GM21737 (cell line): ENCODE results near the gene STING1.

Experiments used
- ATAC-seq: cut with Tn5 transposase; IDR thresholded peaks from one replicate; pipeline ENCODE4 v1.9.1; 2021; ENCODE audit warnings: mild to moderate bottlenecking, moderate library complexity; ENCODE audit not compliant: unreplicated experiment

STING1 gene

DNA sequence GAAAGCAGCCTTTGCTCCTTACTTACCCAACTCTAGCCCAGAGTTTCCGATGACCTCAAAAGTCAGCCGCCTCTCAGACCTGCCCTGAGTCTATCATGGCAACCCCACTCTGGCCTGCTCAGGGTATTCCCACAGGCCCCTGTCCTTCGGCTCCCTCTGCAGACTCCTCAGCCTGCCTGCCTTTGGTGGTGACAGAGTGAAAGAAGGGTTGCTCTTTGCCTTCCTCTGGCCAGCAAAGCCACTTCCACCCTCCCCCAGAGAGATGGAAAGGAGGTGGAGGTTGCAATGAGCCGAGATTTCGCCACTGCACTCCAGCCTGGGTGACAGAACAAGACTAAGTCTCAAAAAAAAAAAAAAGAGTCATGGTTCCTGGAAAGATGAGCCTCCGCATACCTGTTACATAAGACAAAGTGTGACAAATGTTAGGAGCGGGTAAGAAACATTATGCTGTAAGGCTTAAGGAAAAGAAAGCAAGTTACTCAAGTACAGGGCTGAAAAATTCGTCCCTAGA is 14.1 kb downstream of the STING1 start:
- no peak for ATAC-seq

DNA sequence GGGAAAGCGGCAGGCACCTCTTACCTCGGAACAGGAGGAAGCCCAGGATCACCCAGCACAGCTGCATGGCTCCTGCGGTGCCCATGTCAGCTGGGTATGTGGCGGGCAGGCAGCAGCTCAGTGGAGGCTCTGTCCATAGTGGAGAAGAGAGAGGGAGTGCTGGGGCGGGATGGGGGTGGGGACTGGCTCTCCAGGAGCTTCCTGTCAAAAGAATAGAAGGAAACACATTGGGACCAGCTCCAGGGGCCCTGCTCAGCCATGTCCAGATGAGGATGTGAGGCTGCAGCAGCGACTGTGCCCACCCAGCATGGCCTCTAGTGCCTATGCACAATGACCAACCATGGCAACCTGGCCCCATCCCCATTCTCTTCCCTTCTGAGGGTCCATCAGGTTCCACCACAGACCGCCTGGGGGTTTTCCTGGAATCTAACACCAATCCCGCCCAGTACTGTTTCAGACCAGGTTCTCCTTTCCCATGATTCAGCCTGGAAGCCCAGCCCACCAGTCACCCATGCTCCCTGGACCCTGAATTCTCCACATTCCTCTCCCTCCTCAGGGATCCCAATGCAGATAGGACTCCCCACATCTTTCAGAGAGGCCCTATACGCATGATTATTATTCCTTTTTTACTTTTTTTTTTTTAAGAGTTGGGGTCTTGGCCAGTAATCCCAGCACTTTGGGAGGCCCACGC is 19.8 kb downstream of the STING1 start, which contains the start of gene ECSCR:
TSS of gene ECSCR (minus strand) at position 158 of the 691 bp plus-strand sequence. CDS start at position 85, 73 bp downstream.
- no peak for ATAC-seq

GRCh38 chr5:139461698-139462097 is 20.9 kb downstream of the STING1 start:
- ATAC-seq: no peak

- no peak for ATAC-seq
These were observed 21.4 kb downstream of the STING1 start for GRCh38 chr5:139461176-139461575.

DNA sequence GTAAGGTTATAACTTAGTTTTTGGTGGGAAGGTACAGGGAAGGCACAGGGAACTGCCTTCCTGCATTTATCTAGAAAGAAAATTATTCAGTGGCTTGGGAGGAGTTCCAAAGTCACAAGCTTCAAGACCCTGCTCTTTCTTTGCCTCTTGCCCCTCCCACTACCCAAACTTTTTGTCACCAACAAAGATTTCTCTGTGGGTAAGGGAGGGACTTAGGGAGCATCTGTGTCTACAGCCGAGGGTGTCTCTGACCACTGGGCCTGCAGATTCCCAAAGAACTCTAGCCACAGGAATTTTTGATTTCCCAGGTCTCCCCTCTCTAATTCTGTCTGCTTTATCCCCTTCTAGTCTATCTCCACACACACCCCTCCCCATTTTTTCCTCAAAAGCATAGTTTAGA is 22.1 kb downstream of the STING1 start:
- ATAC-seq: no peak

GRCh38 chr5:139459451-139459934 is 23.1 kb downstream of the STING1 start:
- ATAC-seq: no peak

DNA sequence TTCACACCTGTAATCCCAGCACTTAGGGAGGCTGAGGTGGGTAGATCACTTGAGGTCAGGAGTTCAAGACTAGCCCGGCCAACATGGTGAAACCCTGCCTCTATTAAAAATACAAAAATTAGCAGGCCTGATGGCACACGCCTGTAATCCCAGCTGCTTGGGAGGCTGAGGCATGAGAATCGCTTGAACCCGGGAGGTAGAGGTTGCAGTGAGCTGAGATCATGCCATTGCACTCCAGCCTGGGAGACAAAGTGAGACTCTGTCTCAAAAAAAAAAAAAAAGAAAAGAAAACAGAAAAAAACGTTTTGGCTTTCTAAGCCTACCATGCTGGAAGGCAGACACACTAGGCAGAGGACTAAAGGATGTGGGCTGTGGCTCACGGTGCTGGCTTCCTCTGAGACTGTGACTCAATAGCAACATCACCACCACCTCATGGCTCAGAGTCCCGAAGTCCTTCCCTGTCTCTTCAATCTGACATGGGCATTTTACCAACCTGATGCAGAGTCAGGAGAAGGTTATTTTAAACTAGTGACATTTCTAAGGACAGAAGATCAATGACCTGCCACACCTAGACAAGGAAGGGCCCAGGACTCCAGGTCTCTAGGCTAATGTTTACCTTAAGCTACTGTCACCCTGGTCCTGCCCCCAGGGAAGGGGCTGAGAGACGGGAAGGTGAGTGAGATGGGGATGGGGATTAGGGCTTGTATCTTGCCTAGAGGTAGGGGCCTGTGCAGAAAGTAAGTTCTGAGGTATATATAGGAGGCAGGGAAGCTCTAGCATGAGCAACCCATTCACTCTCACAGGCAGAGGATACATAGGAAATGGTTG is 23.8 kb downstream of the STING1 start:
- peak; percentile 60 for ATAC-seq

DNA sequence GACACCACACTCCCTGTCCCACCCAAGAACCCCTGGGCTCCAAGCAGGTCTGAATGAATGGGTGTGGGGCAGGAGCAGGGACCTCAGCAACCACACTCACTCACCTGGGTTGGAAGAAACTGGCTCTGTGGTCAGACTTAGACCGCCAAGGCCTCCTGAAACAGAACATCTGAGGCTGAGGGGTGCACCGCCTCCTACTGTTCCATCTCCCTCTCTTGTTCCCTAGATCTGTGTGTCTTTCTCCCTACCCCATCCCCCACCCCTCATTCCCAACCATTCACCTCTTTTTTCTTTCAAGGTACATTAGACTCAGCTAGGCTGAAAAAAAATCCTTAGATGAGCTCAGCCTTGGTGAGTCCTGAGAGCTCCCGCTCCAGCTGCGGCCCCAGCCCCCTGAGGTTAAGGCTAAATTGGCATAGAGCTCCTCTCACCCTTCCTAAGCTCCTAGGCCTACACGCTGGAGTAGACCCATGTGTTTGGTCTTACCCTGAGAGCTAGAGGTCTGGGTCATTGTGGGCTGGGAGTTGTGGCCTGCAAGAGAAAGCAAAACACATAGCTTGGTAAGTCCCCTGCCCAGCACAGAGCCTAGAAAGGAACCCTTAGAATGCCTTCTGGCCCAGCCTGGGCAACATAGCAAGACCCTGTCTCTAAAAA is 24.8 kb downstream of the STING1 start:
- no peak for ATAC-seq

DNA sequence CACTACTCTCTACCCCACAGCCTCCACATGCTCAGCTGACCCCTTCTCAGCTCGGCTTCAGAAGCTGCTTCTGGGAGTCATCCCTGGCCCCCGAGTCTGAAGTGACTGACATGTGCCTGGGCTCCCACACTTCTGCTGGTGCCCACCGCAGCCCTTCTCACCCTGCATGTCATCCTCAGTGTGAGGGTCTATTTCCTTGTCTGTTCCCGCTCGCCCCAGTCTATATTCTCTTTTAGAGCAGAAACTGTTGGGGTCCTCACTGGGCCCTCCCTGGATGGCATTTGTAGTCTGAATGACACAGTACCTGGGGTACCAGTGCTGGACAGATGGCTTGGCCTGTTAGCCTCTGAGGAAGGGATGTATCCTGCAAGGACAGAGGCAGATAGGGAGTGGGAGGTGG is 25.3 kb downstream of the STING1 start:
- no peak for ATAC-seq

- no peak for ATAC-seq
These were observed 25.8 kb downstream of the STING1 start for GRCh38 chr5:139456776-139457175.

DNA sequence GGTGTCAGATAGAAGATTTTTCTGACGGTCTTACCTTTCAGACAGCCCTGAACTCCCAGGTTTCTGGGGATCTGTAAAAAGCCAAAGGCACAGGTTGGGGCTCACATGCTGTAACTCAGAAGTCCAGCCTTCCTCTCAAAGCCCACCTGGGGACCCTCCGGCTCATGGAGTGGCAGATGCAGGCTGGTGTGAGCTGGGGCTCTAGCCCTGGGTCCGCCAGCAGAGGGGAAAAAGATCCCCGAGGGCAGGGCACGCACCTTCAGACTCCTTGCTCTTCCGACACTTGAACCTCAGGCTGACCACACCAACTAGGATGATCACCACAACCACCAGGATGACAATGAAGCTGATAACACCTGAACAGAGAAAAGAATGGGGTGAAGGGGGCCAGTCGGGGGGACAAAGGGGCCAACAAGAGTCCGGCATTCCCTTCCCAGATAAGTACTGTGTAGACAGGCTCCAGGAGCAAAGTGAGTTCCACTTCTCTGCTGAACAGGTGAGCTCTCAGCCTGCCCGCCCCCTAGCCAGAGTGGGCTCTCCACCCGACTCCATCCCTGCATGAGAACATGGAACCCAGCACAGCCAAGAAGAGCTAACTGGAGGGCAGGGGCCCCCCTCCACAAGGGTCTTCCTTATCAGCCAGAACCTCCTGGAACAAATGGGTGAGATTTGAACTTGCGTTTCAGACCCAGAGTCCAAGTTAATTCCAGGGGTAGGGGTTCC is 27.8 kb downstream of the STING1 start:
- ATAC-seq: no peak

- no peak for ATAC-seq
These were observed 28.6 kb downstream of the STING1 start for GRCh38 chr5:139453683-139454567.

- no peak for ATAC-seq
These were observed 30.5 kb downstream of the STING1 start for GRCh38 chr5:139451878-139452660.

- ATAC-seq: no peak
These were observed 31.4 kb downstream of the STING1 start for GRCh38 chr5:139451176-139451575.

DNA sequence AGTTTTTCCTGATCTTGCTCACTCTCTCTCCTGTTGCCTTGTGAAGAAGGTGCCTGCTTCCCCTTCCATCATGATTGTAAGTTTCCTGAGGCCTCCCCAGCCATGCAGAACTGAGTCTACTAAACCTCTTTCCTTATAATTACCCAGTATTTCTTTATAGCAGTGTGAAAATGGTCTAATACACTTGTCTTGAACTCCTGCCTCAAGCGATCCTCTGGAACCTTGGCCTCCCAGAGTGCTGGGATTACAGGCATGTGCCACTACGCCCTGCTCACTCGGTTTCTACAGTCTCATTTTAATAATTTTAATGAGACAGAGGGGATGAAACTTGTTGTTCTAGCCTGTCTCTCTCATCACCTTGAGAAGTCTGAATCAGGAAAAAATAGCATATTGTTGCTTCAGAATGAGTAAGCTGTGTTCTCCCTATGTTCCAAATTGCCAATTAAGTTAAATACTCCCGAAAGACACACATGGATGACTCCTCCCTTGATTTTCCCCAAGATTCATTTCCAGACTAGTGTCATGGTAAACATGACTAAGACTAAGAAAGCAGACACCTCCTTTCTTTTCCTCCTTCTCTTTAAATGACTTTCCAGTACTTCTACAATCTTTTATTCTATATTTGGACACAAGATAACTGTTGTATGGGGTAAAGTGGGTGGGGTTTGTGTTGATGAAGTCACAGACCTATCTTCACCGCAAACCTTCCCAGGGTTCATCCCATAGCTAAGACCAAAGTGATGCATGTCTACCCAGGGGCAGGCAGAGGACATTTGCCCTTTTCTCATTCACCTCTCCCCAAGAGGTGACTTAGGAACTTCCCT is 35.4 kb downstream of the STING1 start:
- no peak for ATAC-seq

- ATAC-seq: no peak
These were observed 37.0 kb downstream of the STING1 start for GRCh38 chr5:139445325-139446170.

DNA sequence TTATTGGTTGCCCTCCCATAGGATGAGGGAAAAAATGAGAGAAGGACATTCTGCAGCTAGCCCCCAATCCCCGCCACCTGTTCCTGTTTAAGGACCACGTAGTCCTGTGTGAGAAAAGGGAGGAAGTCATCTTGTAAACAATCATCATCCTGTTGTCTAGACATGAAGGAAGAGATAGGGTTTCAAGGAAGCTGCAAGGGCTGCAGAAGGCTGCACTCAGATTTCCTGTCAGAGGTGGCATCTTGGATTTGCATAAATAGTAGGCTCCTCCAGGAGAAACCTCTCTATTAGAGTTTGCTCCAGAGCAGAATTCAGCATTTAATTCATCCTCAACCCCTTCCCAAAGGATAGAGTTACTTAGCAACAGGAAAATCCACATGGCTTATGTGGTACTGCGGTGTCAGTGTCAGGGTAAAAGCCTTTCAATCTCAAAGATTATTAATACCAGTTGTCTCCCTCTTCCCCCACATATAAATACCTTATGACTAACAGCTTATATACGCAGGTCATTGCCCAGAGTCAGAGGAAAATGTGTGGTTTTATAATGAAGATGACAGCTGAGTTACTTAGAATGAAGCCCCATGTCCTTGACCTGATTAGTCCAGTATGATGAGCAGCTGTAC is 38.6 kb downstream of the STING1 start:
- no peak for ATAC-seq
